GM12878 (cell line): ENCODE measurements around the gene GLT8D2. TPM values are rescaled to one million over a fixed set of nuclear protein-coding genes. Genes with fewer than 3 reads are reported as not detected.

Experiments used
- ATAC-seq: fragments of 200-7000 bp; cut with Tn5 transposase; 3 replicates; pipeline ENCODE4 v1.9.1; 2020; ENCODE audit warnings: mild to moderate bottlenecking, moderate library complexity
- BruUV-seq: library from RNA; stranded (reverse); fragments of 400-500 nt; replicated peaks from 2 replicates; lab custom pipeline; 2021; lab: Mats Ljungman, UMichigan
- CTCF ChIA-PET: fragments of 300-600 bp; sonication (Branson Sonifier 250); formaldehyde crosslinking; extraction: SDS; loops from one replicate; lab custom pipeline; 2021; ENCODE audit warnings: inconsistent platforms; lab: Yijun Ruan, JAX
- POLR2A ChIA-PET: fragments of 350-600 bp; formaldehyde crosslinking; extraction: SDS; loops from one replicate; lab custom pipeline; 2021; ENCODE audit warnings: inconsistent platforms; lab: Charles Lee
- RAD21 ChIA-PET: fragments of 300-600 bp; sonication (Branson Sonifier 250); formaldehyde crosslinking; loops from one replicate; lab custom pipeline; 2023; ENCODE audit warnings: antibody characterized with exemption; ENCODE audit not compliant: unreplicated experiment; lab: Charles Lee
- SMC1A ChIA-PET: fragments of 300-600 bp; sonication (Branson Sonifier 250); formaldehyde crosslinking; loops from one replicate; lab custom pipeline; 2023; ENCODE audit not compliant: unreplicated experiment, uncharacterized antibody; lab: Charles Lee
- DNase-seq: peaks from one replicate; pipeline ENCODE4 v3.0.0-alpha.2; 2011; ENCODE audit warnings: low read depth, low spot score
- FAIRE-seq: peaks from 3 replicates; lab custom pipeline; 2011; peaks lifted over from hg19 to GRCh38; lab: Jason Lieb, UNC
- H2AFZ ChIP-seq: 2 replicates; pipeline ENCODE4 v1.6.0; 2011; ENCODE audit warnings: low read depth, low read length, control low read depth; ENCODE audit not compliant: control insufficient read depth
- H3K27ac ChIP-seq: 2 replicates; pipeline ENCODE4 v1.5.1; 2011; ENCODE audit warnings: control low read depth; ENCODE audit not compliant: control insufficient read depth, insufficient read depth
- H3K27me3 ChIP-seq, 2 experiments: replicated peaks in 1 of 2; 2 replicates each; pipeline versions ENCODE4 v1.6.0 to v1.6.1; 2011; ENCODE audit warnings: low read length in 1 of 2; ENCODE audit not compliant: control insufficient read depth in 2 of 2, insufficient read depth in 2 of 2
- H3K36me3 ChIP-seq, 2 experiments: 2 replicates each; pipeline ENCODE4 v1.5.1; 2011; ENCODE audit warnings: low read length in 1 of 2; ENCODE audit not compliant: control insufficient read depth in 2 of 2, insufficient read depth in 2 of 2
- H3K4me1 ChIP-seq: 2 replicates; pipeline ENCODE4 v1.6.1; 2011; ENCODE audit warnings: mild to moderate bottlenecking, low read length, moderate library complexity, mixed read lengths; ENCODE audit not compliant: control insufficient read depth, insufficient read depth
- H3K4me2 ChIP-seq: 2 replicates; pipeline ENCODE4 v1.6.0; 2011; ENCODE audit warnings: control low read depth; ENCODE audit not compliant: control insufficient read depth, insufficient read depth
- H3K4me3 ChIP-seq: fragments of 200-600 bp; sonication (generic); 2 replicates; pipeline ENCODE4 v1.5.1; 2016
- H3K79me2 ChIP-seq: 2 replicates; pipeline ENCODE4 v1.6.0; 2011; ENCODE audit warnings: low read length; ENCODE audit not compliant: control insufficient read depth, insufficient read depth
- H3K9ac ChIP-seq: 2 replicates; pipeline ENCODE4 v1.8.0; 2011; ENCODE audit warnings: low read length, control low read depth, mixed read lengths; ENCODE audit not compliant: control insufficient read depth, insufficient read depth
- H3K9me3 ChIP-seq: replicated peaks from 3 replicates; pipeline ENCODE4 v1.5.1; 2011; ENCODE audit warnings: mild to moderate bottlenecking, low read length; ENCODE audit not compliant: control insufficient read depth, insufficient read depth
- H4K20me1 ChIP-seq: 2 replicates; pipeline ENCODE4 v1.6.0; 2011; ENCODE audit not compliant: control insufficient read depth, insufficient read depth
- EZH2 ChIP-seq: IDR thresholded peaks from 2 replicates; pipeline ENCODE4 v1.6.1; 2012; ENCODE audit warnings: low read depth, mild to moderate bottlenecking, control low read depth, inconsistent platforms, low read length, borderline replicate concordance; ENCODE audit not compliant: control insufficient read depth
- NFYA ChIP-seq: IDR thresholded peaks from 2 replicates; pipeline ENCODE4 v1.6.1; 2011; ENCODE audit warnings: low read depth, mild to moderate bottlenecking, low read length, improper control_type of control experiment, borderline replicate concordance
- NR2C2 ChIP-seq: IDR thresholded peaks from 2 replicates; pipeline ENCODE4 v1.6.1; 2011; ENCODE audit warnings: borderline replicate concordance, low read depth; ENCODE audit not compliant: control insufficient read depth, insufficient read length
- PKNOX1 ChIP-seq: fragments of 450-650 bp; IDR thresholded peaks from 2 replicates; pipeline ENCODE4 v1.6.1; 2016; ENCODE audit warnings: mild to moderate bottlenecking
- RAD51 ChIP-seq: fragments of 450-650 bp; IDR thresholded peaks from 2 replicates; pipeline ENCODE4 v1.6.1; 2016; ENCODE audit warnings: moderate library complexity, mild to moderate bottlenecking, inconsistent platforms
- REST ChIP-seq: IDR thresholded peaks from 2 replicates; pipeline ENCODE4 v1.6.1; 2012; ENCODE audit warnings: mild to moderate bottlenecking, low read depth, low read length
- SMC3 ChIP-seq: IDR thresholded peaks from 2 replicates; pipeline ENCODE4 v1.6.1; 2011; ENCODE audit warnings: low read length, improper control_type of control experiment, borderline replicate concordance
- STAT1 ChIP-seq: fragments of 450-650 bp; conservative IDR thresholded peaks from 2 replicates; pipeline ENCODE4 v1.6.1; 2014; ENCODE audit warnings: antibody characterized with exemption, mild to moderate bottlenecking
- SUPT20H ChIP-seq: IDR thresholded peaks from 2 replicates; pipeline ENCODE4 v1.6.1; 2011; ENCODE audit warnings: low read depth, mild to moderate bottlenecking, low read length, moderate library complexity, borderline replicate concordance; ENCODE audit not compliant: control insufficient read depth
- TCF7 ChIP-seq: IDR thresholded peaks from 2 replicates; pipeline ENCODE4 v1.6.1; 2014; ENCODE audit warnings: antibody characterized with exemption, borderline replicate concordance
- USF2 ChIP-seq: IDR thresholded peaks from 2 replicates; pipeline ENCODE4 v1.6.1; 2011; ENCODE audit warnings: low read depth, low read length, improper control_type of control experiment, borderline replicate concordance
- WGBS: methylation state at CpG from one replicate; pipeline ENCODE4 v1.1.6; 2016; ENCODE audit warnings: low lambda C conversion rate; ENCODE audit not compliant: insufficient replicate concordance, insufficient coverage; ENCODE audit errors: missing lambda C conversion rate; 5-methylcytosine and 5-hydroxymethylcytosine counted together
- in situ Hi-C: fragments of 300-500 bp; cut with MboI; formaldehyde crosslinking; loops from 9 replicates; pipeline ENCODE4 v1.14.3; 2018; ENCODE audit warnings: mixed read lengths
- intact Hi-C: fragments of 100-400 bp; cut with micrococcal nuclease; formaldehyde crosslinking; loops from one replicate; pipeline ENCODE4 v1.14.2; 2022; ENCODE audit not compliant: unreplicated experiment
- polyA plus RNA-seq, 11 experiments: library from polyadenylated mRNA; depleted of rRNA in 4 of 11; unstranded in 6 of 11; stranded (reverse) in 5 of 11; fragments of >200 nt; fragmentation: Nextera tagmentation in 4 of 11; fragmentation: Illumina TruSeq in 1 of 11; extraction: Ambion mirVana in 4 of 11; extraction: Trizol in 1 of 11; gene quantifications; 1 replicate in 1 of 11; 2 replicates in 10 of 11; pipeline versions ENCODE4 v1.2.1 to v1.2.3, GENCODE V29; 2011 to 2016; ENCODE audit warnings: inconsistent platforms in 2 of 11, missing spikeins in 2 of 11, low read depth in 1 of 11
- total RNA-seq, 4 experiments: library from RNA; depleted of rRNA in 3 of 4; stranded (reverse); fragments of >200 nt in 3 of 4; fragmentation: Illumina TruSeq in 1 of 4; extraction: Trizol in 1 of 4; gene quantifications; 2 replicates each; pipeline versions ENCODE4 v1.2.1 to v1.2.3, GENCODE V29; 2013 to 2021

The GLT8D2 gene
- total and polyA plus RNA-seq, 10 of the 15 experiments (the other 5 are each of a cell fraction or from before 2014, with no cell fraction given), result 0.06 to 0.80 (median 0.37) TPM; not detected in 1

- H3K27ac ChIP-seq, result no peak overlapping the region
- H3K9me3 ChIP-seq, result no peaks in the 10 kb centered on the region
- no peaks in the 10 kb centered on the region; a peak in 2 of 4 replicates for H3K36me3 ChIP-seq
- DNase-seq, result no peak
- no peak overlapping the region for H2AFZ ChIP-seq
- SMC1A ChIA-PET, result interaction anchor here (1.3 kb wide), 1 partner anchor 14 kb away, joined by 4 read pairs; no protein-coding TSS in a partner anchor
- intact Hi-C loops, result no loop called here
- H3K4me1 ChIP-seq, result peaks cover 2% of the 10 kb centered on the region; the same call in 1 of the 2 replicates
- no peaks in the 10 kb centered on the region for H3K27me3 ChIP-seq
- CTCF ChIA-PET, result no interaction called here
- POLR2A ChIA-PET, result no interaction called here
- no peak overlapping the region for H3K9ac ChIP-seq
- H3K79me2 ChIP-seq, result no peaks in the 10 kb centered on the region
- WGBS, result 31% methylated on average over 1 of the region's 1 CpG
- ATAC-seq, result no peak
- no TSS peak for BruUV-seq
- RAD21 ChIA-PET, result no interaction called here
- in situ Hi-C loops, result no loop called here
- H3K4me2 ChIP-seq, result no peak overlapping the region
- H3K4me3 ChIP-seq, result no peak overlapping the region
- FAIRE-seq, result no peak
- no peaks in the 10 kb centered on the region for H4K20me1 ChIP-seq
- TF ChIP-seq USF2 (no peak), TCF7 (no peak), RAD51 (no peak), SUPT20H (no peak), NR2C2 (no peak), EZH2 (no peak), NFYA (no peak), STAT1 (no peak), PKNOX1 (no peak), SMC3 (no peak), REST (no peak)
- TF ChIP-seq, all 136 proteins: peak for 0
Observed at GRCh38 chr12:104080764-104081163, 30.8 kb upstream of the GLT8D2 start.
